HG03135 (cell line): ENCODE data around the gene DLL4.
A peak's percentile ranks its signal among the peaks of the same experiment; 100 is the strongest.

Experiments
- ATAC-seq: cut with Tn5 transposase; IDR thresholded peaks from one replicate; pipeline ENCODE4 v1.9.1; 2021; ENCODE audit warnings: mild to moderate bottlenecking, moderate library complexity; ENCODE audit not compliant: unreplicated experiment

DLL4 gene

GRCh38 chr15:40906091-40906990 is 22.8 kb upstream of the DLL4 start:
- peak; percentile 62 for ATAC-seq

- ATAC-seq = no peak
Measured at GRCh38 chr15:40906991-40907802, 21.9 kb upstream of the DLL4 start.

GRCh38 chr15:40908095-40908494 is 21.0 kb upstream of the DLL4 start:
- no peak for ATAC-seq

- no peak for ATAC-seq
Measured at GRCh38 chr15:40909662-40910630, 19.2 kb upstream of the DLL4 start.

GRCh38 chr15:40911141-40911540 is 18.0 kb upstream of the DLL4 start:
- no peak for ATAC-seq

GRCh38 chr15:40911693-40912092 is 17.4 kb upstream of the DLL4 start:
- ATAC-seq = no peak

- ATAC-seq = no peak
Measured at GRCh38 chr15:40912478-40912877, 16.7 kb upstream of the DLL4 start.

GRCh38 chr15:40914013-40914412 is 15.1 kb upstream of the DLL4 start:
- ATAC-seq = no peak

GRCh38 chr15:40914486-40914885 is 14.7 kb upstream of the DLL4 start:
- ATAC-seq = no peak

GRCh38 chr15:40915116-40915661 is 14.0 kb upstream of the DLL4 start:
- no peak for ATAC-seq

- ATAC-seq = no peak
Measured at GRCh38 chr15:40915679-40916078, 13.5 kb upstream of the DLL4 start.

GRCh38 chr15:40917585-40917984 is 11.6 kb upstream of the DLL4 start:
- ATAC-seq = no peak

GRCh38 chr15:40918146-40918798 is 10.9 kb upstream of the DLL4 start:
- no peak for ATAC-seq

GRCh38 chr15:40918799-40919392 is 10.2 kb upstream of the DLL4 start:
- no peak for ATAC-seq

- ATAC-seq = no peak
Measured at GRCh38 chr15:40921949-40922607, 7.1 kb upstream of the DLL4 start.

GRCh38 chr15:40922608-40923005 is 6.5 kb upstream of the DLL4 start:
- ATAC-seq = no peak

- ATAC-seq = no peak
Measured at GRCh38 chr15:40923551-40923950, 5.6 kb upstream of the DLL4 start.

GRCh38 chr15:40925495-40925862 is 3.7 kb upstream of the DLL4 start:
- ATAC-seq = no peak
